Neural cell (in vitro differentiated cells): ENCODE measurements around the gene OR52N1. TPM values are rescaled to one million over a fixed set of nuclear protein-coding genes. Genes with fewer than 3 reads are reported as not detected.

Experiments
- H2AFZ ChIP-seq: fragments of 200-600, 300-800 bp; sonication (generic), shearing (Covaris generic); 2 replicates; pipeline ENCODE4 v1.6.0; 2014; ENCODE audit warnings: low read depth, mild to moderate bottlenecking, antibody characterized with exemption, low read length, moderate library complexity
- H3F3A ChIP-seq: fragments of 200-600 bp; shearing (Covaris generic); 2 replicates; pipeline ENCODE4 v1.6.1; 2016; ENCODE audit warnings: mild to moderate bottlenecking, moderate library complexity, mixed read lengths, antibody characterized with exemption, low read length; ENCODE audit not compliant: insufficient read depth, poor library complexity, severe bottlenecking
- H3K27ac ChIP-seq: fragments of 200-600, 300-800 bp; sonication (generic), shearing (Covaris generic); 2 replicates; pipeline ENCODE4 v1.5.1; 2014; ENCODE audit warnings: mild to moderate bottlenecking, low read length, moderate library complexity
- H3K27me3 ChIP-seq: fragments of 300-800, 200-600 bp; sonication (generic), shearing (Covaris generic); 2 replicates; pipeline ENCODE4 v1.6.0; 2014; ENCODE audit warnings: mild to moderate bottlenecking, low read depth, low read length, moderate library complexity; ENCODE audit not compliant: insufficient read depth
- H3K36me3 ChIP-seq: fragments of 300-800, 200-600 bp; sonication (generic), shearing (Covaris generic); 2 replicates; pipeline ENCODE4 v1.5.1; 2014; ENCODE audit warnings: mild to moderate bottlenecking, antibody characterized with exemption, low read length, moderate library complexity; ENCODE audit not compliant: insufficient read depth
- H3K4me2 ChIP-seq: fragments of 300-800, 200-600 bp; sonication (generic), shearing (Covaris generic); 2 replicates; pipeline ENCODE4 v1.6.0; 2014; ENCODE audit warnings: mild to moderate bottlenecking, low read length
- H3K4me3 ChIP-seq: fragments of 300-800, 200-600 bp; sonication (generic), shearing (Covaris generic); 2 replicates; pipeline ENCODE4 v1.5.1; 2014; ENCODE audit warnings: mild to moderate bottlenecking, low read length, moderate library complexity
- H3K79me2 ChIP-seq: fragments of 200-600 bp; shearing (Covaris generic); replicated peaks from 2 replicates; pipeline ENCODE4 v1.6.0; 2014; ENCODE audit warnings: mild to moderate bottlenecking, low read length, moderate library complexity; ENCODE audit not compliant: insufficient read depth
- H3K9ac ChIP-seq: fragments of 300-800, 200-600 bp; sonication (generic), shearing (Covaris generic); 2 replicates; pipeline ENCODE4 v1.6.1; 2016; ENCODE audit warnings: mild to moderate bottlenecking, low read length, mixed read lengths
- H3K9me2 ChIP-seq: fragments of 200-600 bp; shearing (Covaris generic); 2 replicates; pipeline ENCODE4 v1.6.1; 2016; ENCODE audit warnings: mild to moderate bottlenecking, low read length, mixed read lengths; ENCODE audit not compliant: insufficient read depth
- H3K9me3 ChIP-seq: fragments of 200-600, 300-800 bp; sonication (generic), shearing (Covaris generic); 2 replicates; pipeline ENCODE4 v1.6.1; 2016; ENCODE audit warnings: mild to moderate bottlenecking, mixed run types, low read length, moderate library complexity, mixed read lengths
- H4K20me1 ChIP-seq: fragments of 200-600 bp; shearing (Covaris generic); 2 replicates; pipeline ENCODE4 v1.6.1; 2016; ENCODE audit warnings: mild to moderate bottlenecking, mixed run types; ENCODE audit not compliant: insufficient read depth
- EZH2 ChIP-seq: fragments of 200-600, 300-800 bp; shearing (Covaris generic), sonication (generic); IDR thresholded peaks from 2 replicates; pipeline ENCODE4 v1.6.1; 2014; ENCODE audit warnings: antibody characterized with exemption, low read length, borderline replicate concordance, mild to moderate bottlenecking; ENCODE audit not compliant: insufficient read depth, poor library complexity, severe bottlenecking
- MXI1 ChIP-seq: fragments of 450-650 bp; conservative IDR thresholded peaks from 2 replicates; pipeline ENCODE4 v1.6.1; 2014; ENCODE audit warnings: antibody characterized with exemption, mild to moderate bottlenecking; ENCODE audit not compliant: poor library complexity, severe bottlenecking
- POLR2AphosphoS5 ChIP-seq: IDR thresholded peaks from 2 replicates; pipeline ENCODE4 v1.6.1; 2012
- RAD21 ChIP-seq: fragments of 450-650 bp; conservative IDR thresholded peaks from 2 replicates; pipeline ENCODE4 v1.6.1; 2014; ENCODE audit warnings: antibody characterized with exemption, mild to moderate bottlenecking, moderate library complexity
- SMC3 ChIP-seq: fragments of 450-650 bp; conservative IDR thresholded peaks from 2 replicates; pipeline ENCODE4 v1.6.1; 2014; ENCODE audit warnings: antibody characterized with exemption, mild to moderate bottlenecking, moderate library complexity; ENCODE audit not compliant: poor library complexity
- polyA plus RNA-seq: library from polyadenylated mRNA; depleted of rRNA; stranded (reverse); fragments of >200 nt; gene quantifications from 2 replicates; pipeline ENCODE4 v1.2.3, GENCODE V29; 2014
- TF ChIP-seq, protein P1 (sequence below): fragments of 450-650 bp; IDR thresholded peaks from 2 replicates; pipeline ENCODE4 v1.5.1; 2014; ENCODE audit warnings: antibody characterized with exemption, mild to moderate bottlenecking, moderate library complexity; ENCODE audit not compliant: poor library complexity, severe bottlenecking

OR52N1 gene
- polyA plus RNA-seq, 1 donor from 2014 or later: not detected

GRCh38 chr11:5737091-5737490 is 54.0 kb downstream of the OR52N1 start:
- no peaks in the 10 kb centered on the region for H3K27me3 ChIP-seq
- no peak overlapping the region for H3K4me2 ChIP-seq
- H2AFZ ChIP-seq: no peak overlapping the region
- H4K20me1 ChIP-seq: no peaks in the 10 kb centered on the region
- no peak overlapping the region for H3K9ac ChIP-seq
- H3K27ac ChIP-seq: no peak overlapping the region
- TF ChIP-seq MXI1 (no peak), POLR2AphosphoS5 (no peak), EZH2 (no peak), RAD21 (no peak), SMC3 (no peak)
- TF ChIP-seq, protein P1, sequence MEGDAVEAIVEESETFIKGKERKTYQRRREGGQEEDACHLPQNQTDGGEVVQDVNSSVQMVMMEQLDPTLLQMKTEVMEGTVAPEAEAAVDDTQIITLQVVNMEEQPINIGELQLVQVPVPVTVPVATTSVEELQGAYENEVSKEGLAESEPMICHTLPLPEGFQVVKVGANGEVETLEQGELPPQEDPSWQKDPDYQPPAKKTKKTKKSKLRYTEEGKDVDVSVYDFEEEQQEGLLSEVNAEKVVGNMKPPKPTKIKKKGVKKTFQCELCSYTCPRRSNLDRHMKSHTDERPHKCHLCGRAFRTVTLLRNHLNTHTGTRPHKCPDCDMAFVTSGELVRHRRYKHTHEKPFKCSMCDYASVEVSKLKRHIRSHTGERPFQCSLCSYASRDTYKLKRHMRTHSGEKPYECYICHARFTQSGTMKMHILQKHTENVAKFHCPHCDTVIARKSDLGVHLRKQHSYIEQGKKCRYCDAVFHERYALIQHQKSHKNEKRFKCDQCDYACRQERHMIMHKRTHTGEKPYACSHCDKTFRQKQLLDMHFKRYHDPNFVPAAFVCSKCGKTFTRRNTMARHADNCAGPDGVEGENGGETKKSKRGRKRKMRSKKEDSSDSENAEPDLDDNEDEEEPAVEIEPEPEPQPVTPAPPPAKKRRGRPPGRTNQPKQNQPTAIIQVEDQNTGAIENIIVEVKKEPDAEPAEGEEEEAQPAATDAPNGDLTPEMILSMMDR: no peak
- H3K9me2 ChIP-seq: no peaks in the 10 kb centered on the region
- no peaks in the 10 kb centered on the region for H3K9me3 ChIP-seq
- H3K79me2 ChIP-seq: no peaks in the 10 kb centered on the region
- no peaks in the 10 kb centered on the region for H3K36me3 ChIP-seq
- H3F3A ChIP-seq: no peaks in the 10 kb centered on the region
- no peak overlapping the region for H3K4me3 ChIP-seq

Other genes starting within 250 kb of the OR52N1 start
- not detected in 2 replicates for gene OR52H1, start 242.7 kb downstream of the OR52N1 start, polyA plus RNA-seq
- gene OR52B6, start 210.4 kb downstream of the OR52N1 start, polyA plus RNA-seq: not detected in 2 replicates
- gene TRIM6, start 194.6 kb downstream of the OR52N1 start, polyA plus RNA-seq: not detected in 2 replicates
- gene TRIM34, start 166.3 kb downstream of the OR52N1 start, polyA plus RNA-seq: not detected in 2 replicates
- gene TRIM5, start 106.2 kb downstream of the OR52N1 start, polyA plus RNA-seq: 0.58 and 2.0 TPM in 2 replicates
- gene TRIM22, start 101.5 kb downstream of the OR52N1 start, polyA plus RNA-seq: 4.3 and 10.2 TPM in 2 replicates
- gene OR56B1, start 54.8 kb downstream of the OR52N1 start, polyA plus RNA-seq: not detected in 2 replicates
- not detected in 2 replicates for gene OR52N4, start 37.0 kb downstream of the OR52N1 start, polyA plus RNA-seq
- not detected in 2 replicates for gene OR52N5, start 7.9 kb downstream of the OR52N1 start, polyA plus RNA-seq
- not detected in 2 replicates for gene OR52N2, start 17.7 kb upstream of the OR52N1 start, polyA plus RNA-seq
- gene OR52E6, start 50.6 kb upstream of the OR52N1 start, polyA plus RNA-seq: not detected in 2 replicates
- not detected in 2 replicates for gene OR52E8, start 66.4 kb upstream of the OR52N1 start, polyA plus RNA-seq
- not detected in 2 replicates for gene OR52E4, start 89.4 kb upstream of the OR52N1 start, polyA plus RNA-seq
- gene OR52E5, start 101.9 kb upstream of the OR52N1 start, polyA plus RNA-seq: not detected in 2 replicates
- not detected in 2 replicates for gene OR56A3, start 151.0 kb upstream of the OR52N1 start, polyA plus RNA-seq
- not detected in 2 replicates for gene OR56A5, start 177.2 kb upstream of the OR52N1 start, polyA plus RNA-seq
- gene OR52L1, start 195.7 kb upstream of the OR52N1 start, polyA plus RNA-seq: not detected in 2 replicates
- not detected in 2 replicates for gene OR56A4, start 215.7 kb upstream of the OR52N1 start, polyA plus RNA-seq
- not detected in 2 replicates for gene OR56A1, start 239.5 kb upstream of the OR52N1 start, polyA plus RNA-seq